ENCODE data around the gene FOXS1.

The FOXS1 gene

GRCh38 chr20:31845300-31845863 is at the start of gene FOXS1:
FOXS1 (minus strand) TSS chr20:31845604; CDS start chr20:31845542, 62 bp downstream.
- DNase-seq (ENCODE audit: low read depth in 2 of 2) = no peak

GRCh38 chr20:31890646-31891045 is 45.2 kb upstream of the FOXS1 start:
- DNase-seq (ENCODE audit: low read depth in 2 of 2) = no peak

- DNase-seq (ENCODE audit: low read depth in 2 of 2) = no peak
Observed at GRCh38 chr20:31883829-31884228, 38.4 kb upstream of the FOXS1 start.

GRCh38 chr20:31881945-31882344 is 36.5 kb upstream of the FOXS1 start:
- DNase-seq (ENCODE audit: low read depth in 2 of 2) = no peak

GRCh38 chr20:31879143-31879987 is 34.0 kb upstream of the FOXS1 start:
- DNase-seq (ENCODE audit: low read depth in 2 of 2) = peak; percentile 76 to 79

- no peak for DNase-seq (ENCODE audit: low read depth in 2 of 2)
Observed at GRCh38 chr20:31877684-31878083, 32.3 kb upstream of the FOXS1 start.

GRCh38 chr20:31875671-31876070 is 30.3 kb upstream of the FOXS1 start:
- no peak for DNase-seq (ENCODE audit: low read depth in 2 of 2)

GRCh38 chr20:31872406-31872805 is 27.0 kb upstream of the FOXS1 start:
- DNase-seq (ENCODE audit: low read depth in 2 of 2) = no peak

GRCh38 chr20:31871618-31871954 is 26.2 kb upstream of the FOXS1 start:
- DNase-seq (ENCODE audit: low read depth in 2 of 2) = no peak

GRCh38 chr20:31870726-31871617 is 25.6 kb upstream of the FOXS1 start:
- DNase-seq (ENCODE audit: low read depth in 2 of 2) = no peak

GRCh38 chr20:31869942-31870725 is 24.7 kb upstream of the FOXS1 start, which contains the start of the genes DUSP15 and TTLL9:
DUSP15 (minus strand) TSS chr20:31870527; CDS start chr20:31870337, 190 bp downstream.
TTLL9 (plus strand) TSS chr20:31870634; CDS start chr20:31871127, 493 bp downstream.
- no peak for DNase-seq (ENCODE audit: low read depth in 2 of 2)

GRCh38 chr20:31869673-31869941 is 24.2 kb upstream of the FOXS1 start:
- DNase-seq (ENCODE audit: low read depth in 2 of 2) = no peak

- no peak for DNase-seq (ENCODE audit: low read depth in 2 of 2)
Observed at GRCh38 chr20:31868853-31869672, 23.7 kb upstream of the FOXS1 start.

GRCh38 chr20:31866221-31866620 is 20.8 kb upstream of the FOXS1 start:
- DNase-seq (ENCODE audit: low read depth in 2 of 2) = no peak

GRCh38 chr20:31864521-31865400 is 19.4 kb upstream of the FOXS1 start:
- no peak for DNase-seq (ENCODE audit: low read depth in 2 of 2)

- DNase-seq (ENCODE audit: low read depth in 2 of 2) = no peak
Observed at GRCh38 chr20:31863296-31864085, 18.1 kb upstream of the FOXS1 start.

- no peak for DNase-seq (ENCODE audit: low read depth in 2 of 2)
Observed at GRCh38 chr20:31862506-31862905, 17.1 kb upstream of the FOXS1 start.

GRCh38 chr20:31862157-31862470 is 16.7 kb upstream of the FOXS1 start:
- no peak for DNase-seq (ENCODE audit: low read depth in 2 of 2)
